NCI-H1105 treated with DMSO at 0.1 percent for 48 hours (cell line): ENCODE results near the gene ZNF335.
A peak's percentile ranks its signal among the peaks of the same experiment; 100 is the strongest.

ENCODE experiments used
- DNase-seq: peaks from one replicate; lab custom pipeline; 2025; lab: John Stamatoyannopoulos, UW

Gene ZNF335

GRCh38 chr20:45949542-45950329 lies 22.3 kb downstream of the ZNF335 start:
- DNase-seq = no peak

GRCh38 chr20:45948742-45949541 lies 23.1 kb downstream of the ZNF335 start:
- DNase-seq = no peak

GRCh38 chr20:45948261-45948733 lies 23.7 kb downstream of the ZNF335 start:
- no peak for DNase-seq

GRCh38 chr20:45947110-45947866 lies 24.7 kb downstream of the ZNF335 start:
- no peak for DNase-seq

GRCh38 chr20:45946149-45946970 lies 25.6 kb downstream of the ZNF335 start:
- no peak for DNase-seq

- DNase-seq = no peak
These were observed 26.3 kb downstream of the ZNF335 start for GRCh38 chr20:45945678-45946148.

- DNase-seq = no peak
These were observed 26.9 kb downstream of the ZNF335 start for GRCh38 chr20:45944965-45945677.

GRCh38 chr20:45944151-45944964 lies 27.6 kb downstream of the ZNF335 start:
- no peak for DNase-seq

GRCh38 chr20:45943613-45944012 lies 28.4 kb downstream of the ZNF335 start:
- no peak for DNase-seq

- DNase-seq = no peak
These were observed 31.5 kb downstream of the ZNF335 start for GRCh38 chr20:45940469-45940868.

- no peak for DNase-seq
These were observed 31.9 kb downstream of the ZNF335 start for GRCh38 chr20:45940053-45940452.

GRCh38 chr20:45938727-45939438 lies 33.1 kb downstream of the ZNF335 start:
- no peak for DNase-seq

- DNase-seq = no peak
These were observed 34.2 kb downstream of the ZNF335 start for GRCh38 chr20:45937765-45938164.

- DNase-seq = no peak
These were observed 36.5 kb downstream of the ZNF335 start for GRCh38 chr20:45935416-45936046.

GRCh38 chr20:45934586-45935415 lies 37.2 kb downstream of the ZNF335 start, which contains the start of gene PCIF1:
PCIF1 (plus strand) TSS chr20:45934683; CDS start chr20:45939000, 4,317 bp downstream.
- peak; percentile 96 for DNase-seq

GRCh38 chr20:45934046-45934585 lies 37.9 kb downstream of the ZNF335 start:
- DNase-seq = peak; percentile 60
